Measurements from ENCODE around the gene TOMM5.

The TOMM5 gene

DNA sequence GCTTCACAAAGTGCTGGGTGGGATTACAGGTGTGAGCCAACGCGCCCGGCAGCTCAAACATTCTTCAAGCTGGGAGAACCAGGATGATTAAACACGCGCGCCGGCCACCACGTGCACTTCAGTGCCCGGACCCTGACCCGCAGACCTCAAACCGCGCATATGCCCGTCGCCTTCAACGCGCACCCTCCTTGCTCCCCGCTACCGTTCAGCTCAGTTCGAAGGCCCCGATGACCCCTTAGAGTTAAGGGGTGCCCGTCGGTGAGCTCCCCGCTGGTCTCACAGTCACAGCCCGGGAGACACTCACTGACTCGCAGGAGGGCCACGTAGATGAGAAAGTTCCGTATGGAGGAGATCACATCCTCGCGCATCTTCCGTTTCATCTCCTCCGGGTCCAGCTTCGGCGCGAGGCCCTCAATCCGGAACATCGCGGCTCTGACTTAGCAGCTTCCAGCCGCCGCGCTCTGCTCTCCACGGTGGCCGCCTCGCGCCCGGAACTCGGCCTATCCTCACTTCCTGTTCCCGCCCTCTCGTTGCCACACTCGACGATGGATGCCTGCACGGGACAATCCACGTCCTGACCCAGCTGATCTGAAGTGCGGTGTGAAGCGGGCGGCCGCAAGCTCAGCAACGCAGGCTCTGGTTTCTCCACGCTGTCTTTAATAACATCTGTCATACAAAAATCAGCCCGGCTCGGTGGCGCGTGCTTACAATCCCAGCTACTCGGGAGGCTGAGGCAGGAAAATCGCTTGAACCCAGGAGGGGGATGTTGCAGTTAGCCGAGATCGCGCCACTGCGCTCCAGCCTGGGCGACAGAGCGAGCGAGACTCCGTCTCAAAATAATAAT, at the start of gene TOMM5:
TOMM5 (minus strand) TSS at position 490 of the 844 bp plus-strand sequence; CDS start at position 425, 65 bp downstream.
- TF ChIP-seq, protein P1, sequence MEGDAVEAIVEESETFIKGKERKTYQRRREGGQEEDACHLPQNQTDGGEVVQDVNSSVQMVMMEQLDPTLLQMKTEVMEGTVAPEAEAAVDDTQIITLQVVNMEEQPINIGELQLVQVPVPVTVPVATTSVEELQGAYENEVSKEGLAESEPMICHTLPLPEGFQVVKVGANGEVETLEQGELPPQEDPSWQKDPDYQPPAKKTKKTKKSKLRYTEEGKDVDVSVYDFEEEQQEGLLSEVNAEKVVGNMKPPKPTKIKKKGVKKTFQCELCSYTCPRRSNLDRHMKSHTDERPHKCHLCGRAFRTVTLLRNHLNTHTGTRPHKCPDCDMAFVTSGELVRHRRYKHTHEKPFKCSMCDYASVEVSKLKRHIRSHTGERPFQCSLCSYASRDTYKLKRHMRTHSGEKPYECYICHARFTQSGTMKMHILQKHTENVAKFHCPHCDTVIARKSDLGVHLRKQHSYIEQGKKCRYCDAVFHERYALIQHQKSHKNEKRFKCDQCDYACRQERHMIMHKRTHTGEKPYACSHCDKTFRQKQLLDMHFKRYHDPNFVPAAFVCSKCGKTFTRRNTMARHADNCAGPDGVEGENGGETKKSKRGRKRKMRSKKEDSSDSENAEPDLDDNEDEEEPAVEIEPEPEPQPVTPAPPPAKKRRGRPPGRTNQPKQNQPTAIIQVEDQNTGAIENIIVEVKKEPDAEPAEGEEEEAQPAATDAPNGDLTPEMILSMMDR (IDR thresholded peaks at IDR 0.05; ENCODE audit: low read length, missing control alignments): no peak
- H3K4me3 ChIP-seq (replicated peaks; ENCODE audit: low read depth, low read length): peak within 1 kb of the TSS; percentile 99

DNA sequence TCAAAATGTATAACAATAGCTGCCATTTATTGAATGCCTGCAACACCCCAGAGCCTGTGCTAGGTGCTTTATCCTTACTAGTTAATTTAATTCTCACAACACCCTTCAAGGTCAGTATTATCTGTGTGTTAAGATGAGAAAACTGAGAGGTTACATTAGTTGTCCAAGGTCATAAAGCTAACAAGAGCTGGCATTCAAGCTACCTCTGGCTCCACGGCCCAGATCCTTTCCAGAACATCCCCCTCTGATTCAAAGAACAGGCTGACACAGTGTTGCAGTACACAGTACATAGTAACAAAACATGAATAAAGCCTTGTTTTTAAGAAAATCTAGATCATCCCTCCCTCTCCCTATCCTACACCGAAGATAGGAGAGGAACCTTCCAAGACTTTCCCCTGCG, 48.9 kb upstream of the TOMM5 start:
- no peak overlapping the region for H3K4me3 ChIP-seq (replicated peaks; ENCODE audit: low read depth, low read length)
- no peak for DNase-seq (ENCODE audit: low read depth)
- TF ChIP-seq, protein P1 (IDR thresholded peaks at IDR 0.05; ENCODE audit: low read length, missing control alignments): no peak

More for the DNA sequence above, at the start of gene TOMM5:
- peak; percentile 95 for DNase-seq (ENCODE audit: low read depth)

DNA sequence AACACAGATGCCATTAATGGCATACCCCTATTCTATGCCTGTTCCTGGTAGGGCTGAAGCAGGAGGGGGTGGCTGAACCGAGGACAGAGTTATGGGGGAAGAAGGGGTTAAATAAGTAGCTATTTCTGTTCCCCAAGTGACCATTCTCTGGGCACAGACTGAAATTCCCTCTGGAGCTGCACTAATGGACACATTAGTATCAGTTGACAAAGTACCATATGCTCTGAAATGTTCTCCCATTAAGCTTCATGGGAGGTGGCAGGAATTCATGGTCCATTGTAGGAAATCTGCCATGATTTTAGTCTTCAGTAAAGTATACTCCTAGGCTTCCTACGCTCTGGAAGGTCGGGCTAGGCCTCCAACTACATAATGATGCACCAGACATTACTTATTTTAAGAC, 47.8 kb upstream of the TOMM5 start:
- no peak for DNase-seq (ENCODE audit: low read depth)
- TF ChIP-seq, protein P1 (IDR thresholded peaks at IDR 0.05; ENCODE audit: low read length, missing control alignments): no peak
- no peak overlapping the region for H3K4me3 ChIP-seq (replicated peaks; ENCODE audit: low read depth, low read length)

DNA sequence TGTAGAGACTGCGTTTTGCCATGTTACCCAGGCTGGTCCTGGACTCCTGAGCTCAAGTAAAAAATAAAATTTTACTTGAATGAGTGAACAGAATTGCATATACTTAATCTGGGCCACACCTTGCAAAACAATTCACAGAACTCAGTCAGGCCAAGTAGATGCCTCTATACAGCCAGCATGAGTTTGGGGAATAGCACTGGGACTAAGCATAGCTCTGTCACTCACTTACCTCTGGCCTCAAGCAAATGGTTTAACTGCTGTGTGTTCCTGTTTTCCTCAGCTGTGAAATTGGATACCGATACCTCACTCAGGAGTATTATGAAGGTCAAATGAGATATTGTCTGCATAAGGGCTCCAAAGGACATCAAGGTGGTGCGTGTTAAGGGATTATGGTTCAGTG, 47.4 kb upstream of the TOMM5 start:
- no peak overlapping the region for H3K4me3 ChIP-seq (replicated peaks; ENCODE audit: low read depth, low read length)
- TF ChIP-seq, protein P1 (IDR thresholded peaks at IDR 0.05; ENCODE audit: low read length, missing control alignments): no peak
- DNase-seq (ENCODE audit: low read depth): no peak

DNA sequence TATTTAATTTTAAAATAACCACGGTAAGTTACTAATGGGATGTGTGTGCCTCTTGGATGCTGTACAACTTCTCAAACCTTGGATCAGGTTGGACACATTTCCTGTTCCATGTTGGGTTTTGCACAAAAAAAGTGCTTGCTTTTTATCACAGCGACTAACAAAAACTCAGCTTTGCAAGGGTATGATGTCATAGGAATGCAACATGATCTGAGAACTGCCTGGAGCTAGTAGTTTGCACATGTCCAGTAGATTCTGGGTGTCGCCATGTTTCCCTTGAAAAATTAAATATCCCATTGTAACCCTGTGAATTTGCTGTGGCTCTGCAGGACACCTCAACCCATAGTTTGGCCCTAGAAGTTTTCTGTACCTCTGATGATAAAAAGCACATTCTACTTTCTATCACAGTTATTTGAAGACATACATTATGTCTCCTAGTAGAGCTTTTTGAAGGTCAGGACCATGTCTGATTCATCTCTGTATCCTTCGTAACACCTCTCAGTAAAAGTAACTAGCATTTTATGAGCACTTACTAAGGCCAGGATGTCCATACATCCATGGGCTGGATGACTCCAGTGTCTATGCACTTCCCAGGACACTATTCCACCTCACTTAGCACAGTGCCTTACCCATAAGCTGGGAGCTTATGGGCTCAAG, 46.8 kb upstream of the TOMM5 start:
- TF ChIP-seq, protein P1 (IDR thresholded peaks at IDR 0.05; ENCODE audit: low read length, missing control alignments): no peak
- H3K4me3 ChIP-seq (replicated peaks; ENCODE audit: low read depth, low read length): no peak overlapping the region
- peak; percentile 15 for DNase-seq (ENCODE audit: low read depth)

DNA sequence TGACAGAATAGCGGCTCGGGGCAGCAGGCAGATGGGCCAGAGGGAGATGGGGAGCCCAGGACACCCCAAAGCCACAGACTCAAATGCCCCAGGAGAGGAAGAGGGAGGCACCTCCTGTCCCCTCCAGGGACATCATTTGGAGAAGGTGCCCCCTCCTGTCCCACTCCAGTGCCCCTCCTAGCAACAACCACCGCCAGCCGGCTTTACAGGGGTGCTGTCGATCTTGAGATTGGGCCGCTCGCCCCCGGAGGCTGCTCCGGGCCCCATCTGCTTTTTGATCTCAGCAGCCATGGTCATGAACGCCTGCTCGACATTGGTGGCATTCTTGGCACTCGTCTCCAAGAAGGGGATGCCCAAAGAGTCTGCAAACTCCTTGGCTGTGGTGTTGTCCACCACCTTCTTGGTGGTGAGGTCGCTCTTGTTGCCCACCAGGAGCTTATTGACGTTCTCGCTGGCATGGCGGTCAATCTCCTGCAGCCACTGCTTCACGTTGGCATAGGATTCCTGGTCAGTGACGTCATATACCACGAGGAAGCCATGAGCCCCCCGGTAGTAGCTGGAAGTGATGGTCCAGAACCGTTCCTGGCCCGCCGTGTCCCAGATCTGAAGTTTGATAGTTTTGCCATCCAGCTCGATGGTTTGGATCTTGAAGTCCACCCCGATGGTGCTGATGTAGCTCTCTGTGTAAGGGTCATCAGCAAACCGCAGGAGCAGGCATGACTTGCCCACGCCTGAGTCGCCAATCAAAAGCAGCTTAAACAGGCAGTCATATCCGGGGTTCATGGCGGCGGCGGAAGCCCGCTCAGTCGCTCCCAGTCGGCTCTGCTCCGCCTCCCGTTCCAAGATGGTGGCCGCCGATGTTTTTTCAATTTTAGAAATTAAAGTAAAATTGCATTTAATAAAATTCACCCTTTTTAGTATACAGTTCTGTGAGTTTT, 44.4 kb upstream of the TOMM5 start:
- TF ChIP-seq, protein P1 (IDR thresholded peaks at IDR 0.05; ENCODE audit: low read length, missing control alignments): no peak

More for the DNA sequence above, 44.4 kb upstream of the TOMM5 start:
- H3K4me3 ChIP-seq (replicated peaks; ENCODE audit: low read depth, low read length): no peak overlapping the region
- DNase-seq (ENCODE audit: low read depth): no peak

Data from fibroblast of pulmonary artery (primary cell).